G401 (cell line): ENCODE measurements around the gene SMG5. TPM values are rescaled to one million over a fixed set of nuclear protein-coding genes. Genes with fewer than 3 reads are reported as not detected.

Experiments used
- DNase-seq: peaks from one replicate; pipeline ENCODE4 v3.0.0-alpha.2; 2015; ENCODE audit warnings: low spot score
- in situ Hi-C: cut with HindIII; loops from 2 replicates; pipeline ENCODE4 v1.10.0; 2016; ENCODE audit warnings: low sequenced_read_pairs, mixed read lengths
- total RNA-seq: library from RNA; depleted of rRNA; stranded (reverse); fragments of >200 nt; shearing (Covaris generic); gene quantifications from 2 replicates; pipeline ENCODE4 v1.2.3, GENCODE V29; 2014

Gene SMG5
- total RNA-seq, 1 experiment from 2014 or later, result 73.5 TPM

GRCh38 chr1:156247460-156248322 is 34.9 kb downstream of the SMG5 start, which contains the start of gene PAQR6:
Gene PAQR6, minus strand, starts transcription at chr1:156248056. Its CDS starts 1,325 bp downstream, at chr1:156246731.
- DNase-seq, result peak; percentile 47
- in situ Hi-C loops, result no loop called here

- in situ Hi-C loops, result no loop called here
- no peak for DNase-seq
Observed at GRCh38 chr1:156246781-156247459, 35.7 kb downstream of the SMG5 start.

GRCh38 chr1:156246241-156246780 is 36.3 kb downstream of the SMG5 start:
- no peak for DNase-seq

GRCh38 chr1:156245451-156246232 is 37.0 kb downstream of the SMG5 start:
- no peak for DNase-seq
- in situ Hi-C loops, result no loop called here

More at GRCh38 chr1:156246241-156246780, 36.3 kb downstream of the SMG5 start:
- in situ Hi-C loops, result no loop called here

- in situ Hi-C loops, result no loop called here
- no peak for DNase-seq
Observed at GRCh38 chr1:156244712-156245111, 37.9 kb downstream of the SMG5 start.

- DNase-seq, result no peak
- in situ Hi-C loops, result no loop called here
Observed at GRCh38 chr1:156244126-156244525, 38.5 kb downstream of the SMG5 start.

GRCh38 chr1:156242738-156243137 is 39.9 kb downstream of the SMG5 start:
- in situ Hi-C loops, result no loop called here
- no peak for DNase-seq

GRCh38 chr1:156241926-156242325 is 40.7 kb downstream of the SMG5 start, which contains the start of gene BGLAP:
Gene BGLAP, plus strand, starts transcription at chr1:156242184. Its CDS starts 48 bp downstream, at chr1:156242232.
- in situ Hi-C loops, result no loop called here
- DNase-seq, result no peak

GRCh38 chr1:156241311-156241811 is 41.3 kb downstream of the SMG5 start:
- in situ Hi-C loops, result no loop called here
- DNase-seq, result peak; percentile 41

- DNase-seq, result no peak
- in situ Hi-C loops, result no loop called here
Observed at GRCh38 chr1:156238248-156238647, 44.4 kb downstream of the SMG5 start.

GRCh38 chr1:156236164-156236563 is 46.5 kb downstream of the SMG5 start:
- in situ Hi-C loops, result no loop called here
- DNase-seq, result no peak

GRCh38 chr1:156233426-156234127 is 49.0 kb downstream of the SMG5 start:
- DNase-seq, result no peak
- in situ Hi-C loops, result no loop called here

GRCh38 chr1:156232201-156232894 is 50.3 kb downstream of the SMG5 start:
- in situ Hi-C loops, result no loop called here
- no peak for DNase-seq

- in situ Hi-C loops, result no loop called here
- DNase-seq, result no peak
Observed at GRCh38 chr1:156230473-156230837, 52.2 kb downstream of the SMG5 start.

GRCh38 chr1:156229809-156230472 is 52.7 kb downstream of the SMG5 start:
- no peak for DNase-seq
- in situ Hi-C loops, result loop anchor here (10.0 kb wide), 1 partner anchor 95 kb away; no protein-coding TSS in a partner anchor

- in situ Hi-C loops, result loop anchor here (10.0 kb wide), 1 partner anchor 94 kb away; no protein-coding TSS in a partner anchor
- no peak for DNase-seq
Observed at GRCh38 chr1:156228501-156228900, 54.1 kb downstream of the SMG5 start.

- no peak for DNase-seq
- in situ Hi-C loops, result loop anchor here (10.0 kb wide), 1 partner anchor 92 kb away; no protein-coding TSS in a partner anchor
Observed at GRCh38 chr1:156226782-156227181, 55.8 kb downstream of the SMG5 start.
